A549 (cell line): ENCODE results near the gene FAM118A.
"Not testable (repeated sequence)": the region's sequence is repeated elsewhere in the genome, so short reads cannot be mapped to it uniquely, and the experiment has no call there.

ENCODE experiments used
- CEBPB ChIP-seq, 2 experiments: fragments of >200 bp in 1 of 2; sonication (Bioruptor Twin) in 1 of 2; formaldehyde crosslinking in 1 of 2; IDR thresholded peaks; 2 replicates each; pipeline ENCODE4 v1.6.1; 2012 to 2016
- CHD2 ChIP-seq: fragments of 150-350 bp; IDR thresholded peaks from 2 replicates; pipeline ENCODE4 v1.6.1; 2014; ENCODE audit warnings: low read length; ENCODE audit not compliant: partially characterized antibody
- EP300 ChIP-seq, 2 experiments: fragments of >200 bp; sonication (Bioruptor Twin); formaldehyde crosslinking; IDR thresholded peaks; 2 replicates in 1 of 2; 3 replicates in 1 of 2; pipeline ENCODE4 v1.6.1; 2016 to 2017
- HDAC2 ChIP-seq: fragments of 200-600 bp; sonication (generic); IDR thresholded peaks from 2 replicates; pipeline ENCODE4 v1.6.1; 2016
- JUN ChIP-seq, 2 experiments: fragments of >200 bp; sonication (Bioruptor Twin); formaldehyde crosslinking; IDR thresholded peaks; 2 replicates in 1 of 2; 3 replicates in 1 of 2; pipeline ENCODE4 v1.6.1; 2016 to 2017
- JUNB ChIP-seq: fragments of >200 bp; sonication (Bioruptor Twin); formaldehyde crosslinking; IDR thresholded peaks from 2 replicates; pipeline ENCODE4 v1.6.1; 2016
- NR3C1 ChIP-seq: fragments of >200 bp; sonication (Bioruptor Twin); formaldehyde crosslinking; IDR thresholded peaks from 3 replicates; pipeline ENCODE4 v1.6.1; 2017
- PHF8 ChIP-seq: fragments of 200-600 bp; sonication (generic); IDR thresholded peaks from 2 replicates; pipeline ENCODE4 v1.6.1; 2016; ENCODE audit warnings: low read depth, mild to moderate bottlenecking, antibody characterized with exemption, moderate library complexity, borderline replicate concordance
- POLR2A ChIP-seq: IDR thresholded peaks from 2 replicates; pipeline ENCODE4 v1.6.1; 2012; ENCODE audit warnings: mild to moderate bottlenecking, low read length
- RCOR1 ChIP-seq: fragments of 150-350 bp; IDR thresholded peaks from 2 replicates; pipeline ENCODE4 v1.6.1; 2014; ENCODE audit warnings: antibody characterized with exemption, low read length, low read depth
- REST ChIP-seq: fragments of 200-600 bp; sonication (generic); IDR thresholded peaks from 2 replicates; pipeline ENCODE4 v1.6.1; 2016; ENCODE audit warnings: antibody characterized with exemption, mild to moderate bottlenecking, moderate library complexity
- RFX5 ChIP-seq: fragments of 450-650 bp; IDR thresholded peaks from 2 replicates; pipeline ENCODE4 v1.7.1; 2014; ENCODE audit warnings: antibody characterized with exemption, mild to moderate bottlenecking, moderate library complexity
- ZC3H11A ChIP-seq: fragments of 450-650 bp; IDR thresholded peaks from 2 replicates; pipeline ENCODE4 v1.6.1; 2014; ENCODE audit warnings: antibody characterized with exemption, mild to moderate bottlenecking
- TF ChIP-seq, protein P1 (sequence below): fragments of >200 bp; sonication (Bioruptor Twin); formaldehyde crosslinking; IDR thresholded peaks from 3 replicates; pipeline ENCODE4 v1.5.1; 2016

- not testable (repeated sequence) for TF ChIP-seq POLR2A; JUN (IDR thresholded peaks at IDR 0.05); NR3C1; RCOR1; REST; CHD2; CEBPB (IDR thresholded peaks at IDR 0.05); RFX5; JUNB; EP300 (IDR thresholded peaks at IDR 0.05); ZC3H11A; HDAC2; PHF8
- TF ChIP-seq, protein P1, sequence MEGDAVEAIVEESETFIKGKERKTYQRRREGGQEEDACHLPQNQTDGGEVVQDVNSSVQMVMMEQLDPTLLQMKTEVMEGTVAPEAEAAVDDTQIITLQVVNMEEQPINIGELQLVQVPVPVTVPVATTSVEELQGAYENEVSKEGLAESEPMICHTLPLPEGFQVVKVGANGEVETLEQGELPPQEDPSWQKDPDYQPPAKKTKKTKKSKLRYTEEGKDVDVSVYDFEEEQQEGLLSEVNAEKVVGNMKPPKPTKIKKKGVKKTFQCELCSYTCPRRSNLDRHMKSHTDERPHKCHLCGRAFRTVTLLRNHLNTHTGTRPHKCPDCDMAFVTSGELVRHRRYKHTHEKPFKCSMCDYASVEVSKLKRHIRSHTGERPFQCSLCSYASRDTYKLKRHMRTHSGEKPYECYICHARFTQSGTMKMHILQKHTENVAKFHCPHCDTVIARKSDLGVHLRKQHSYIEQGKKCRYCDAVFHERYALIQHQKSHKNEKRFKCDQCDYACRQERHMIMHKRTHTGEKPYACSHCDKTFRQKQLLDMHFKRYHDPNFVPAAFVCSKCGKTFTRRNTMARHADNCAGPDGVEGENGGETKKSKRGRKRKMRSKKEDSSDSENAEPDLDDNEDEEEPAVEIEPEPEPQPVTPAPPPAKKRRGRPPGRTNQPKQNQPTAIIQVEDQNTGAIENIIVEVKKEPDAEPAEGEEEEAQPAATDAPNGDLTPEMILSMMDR: not testable (repeated sequence)
Observed at GRCh38 chr22:45277720-45278119, 32.0 kb upstream of the FAM118A start.
